ENCODE data around the gene GRAMD4. TPM values are rescaled to one million over a fixed set of nuclear protein-coding genes. Genes with fewer than 3 reads are reported as not detected.
A peak's percentile ranks its signal among the peaks of the same experiment; 100 is the strongest.
"Not testable (repeated sequence)": the region's sequence is repeated elsewhere in the genome, so short reads cannot be mapped to it uniquely, and the experiment has no call there.

The GRAMD4 gene
- total RNA-seq, 4 donors from 2014 or later: 146 to 981 (median 258) TPM

DNA sequence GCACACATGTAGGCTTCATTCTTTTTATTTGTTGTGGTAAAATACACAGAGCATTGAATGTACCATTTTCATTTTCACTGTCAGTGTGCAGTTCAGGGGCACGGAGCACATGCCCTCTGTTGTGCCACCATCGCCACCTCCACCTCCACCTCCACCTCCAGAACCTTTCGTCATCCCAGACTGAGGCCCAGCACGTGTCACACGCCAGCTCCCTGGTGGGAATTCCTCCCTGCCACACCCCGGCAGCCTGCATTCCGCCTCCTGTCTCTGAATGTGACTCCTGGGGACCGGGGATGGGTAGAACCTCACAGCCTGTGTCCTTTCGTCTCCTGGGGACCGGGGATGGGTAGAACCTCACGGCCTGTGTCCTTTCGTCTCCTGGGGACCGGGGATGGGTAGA lies 10.9 kb downstream of the GRAMD4 start:
- Histone ChIP-seq H3K27ac (no peak overlapping the region), H3K9me3 (no peaks in the 10 kb centered on the region), H3K36me3 (peaks cover 0 to 4% (median 0%) of the 10 kb centered on the region in 4 donors), H3K4me1 (peaks cover 0 to 21% (median 5%) of the 10 kb centered on the region in 4 donors), H3K4me3 (no peak overlapping the region), H3K27me3 (no peaks in the 10 kb centered on the region)
- no peak for TF ChIP-seq EP300 (IDR thresholded peaks at IDR 0.05; ENCODE audit: low read depth)
- TF ChIP-seq POLR2A (IDR thresholded peaks at IDR 0.05): no peak
- no peak for TF ChIP-seq POLR2AphosphoS5 (IDR thresholded peaks at IDR 0.05)
- TF ChIP-seq CTCF (IDR thresholded peaks at IDR 0.05): no peak
- in situ Hi-C loops (cut with MboI; ENCODE audit: low pct_ligation_motif_present in 1 of 4, low pct_unique_long_range_greater_than_20kb in 1 of 4, low sequenced_read_pairs in 3 of 4) (no loop called here), intact Hi-C loops (cut with DNase I; ENCODE audit: low total_unique reads) (no loop called here)
- WGBS, 2 donors (ENCODE audit: low coverage in 1 of 2): 94% methylated on average over 13 of the region's 13 CpGs; no CpG with 5 or more reads in 1 of the 2 donors
- DNase-seq: no peak

DNA sequence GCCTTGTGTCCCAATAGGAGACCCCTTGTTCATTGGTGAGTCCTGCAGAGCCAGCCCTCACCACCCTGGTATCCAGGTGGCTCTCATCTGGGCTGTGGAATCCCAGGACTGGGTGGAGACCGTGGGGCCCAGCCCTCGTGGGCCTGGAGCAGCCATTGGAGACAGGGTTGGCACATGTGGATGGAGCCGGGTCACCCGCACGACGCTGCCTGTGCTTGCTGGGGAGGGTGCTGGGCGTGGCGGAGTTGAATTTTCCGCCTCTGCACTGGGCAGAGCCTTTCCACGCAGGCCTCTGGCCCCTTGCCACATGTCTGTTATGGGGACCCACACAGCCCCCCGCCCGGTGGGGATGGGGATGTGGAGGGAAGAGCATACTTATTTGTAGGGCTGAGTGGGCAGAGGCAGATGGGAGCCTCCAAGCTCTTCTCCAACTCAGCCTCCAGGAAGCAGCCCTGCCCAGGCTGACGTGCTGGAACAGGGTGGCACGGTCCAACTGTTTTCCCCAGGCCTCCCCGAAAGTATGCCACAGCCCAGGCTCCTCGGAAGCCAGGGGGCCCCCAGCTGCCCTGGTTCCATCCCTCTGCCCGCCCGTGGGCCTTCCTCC lies 12.6 kb downstream of the GRAMD4 start:
- H3K9me3 ChIP-seq: no peaks in the 10 kb centered on the region
- H3K4me1 ChIP-seq: peaks cover 0 to 25% (median 5%) of the 10 kb centered on the region in 4 donors
- H3K36me3 ChIP-seq: no peaks in the 10 kb centered on the region
- in situ Hi-C loops (cut with MboI; ENCODE audit: low pct_ligation_motif_present in 1 of 4, low pct_unique_long_range_greater_than_20kb in 1 of 4, low sequenced_read_pairs in 3 of 4) (no loop called here), intact Hi-C loops (cut with DNase I; ENCODE audit: low total_unique reads) (no loop called here)
- no peaks in the 10 kb centered on the region for H3K27me3 ChIP-seq
- no peak for TF ChIP-seq POLR2A (IDR thresholded peaks at IDR 0.05)
- no peak for TF ChIP-seq CTCF (IDR thresholded peaks at IDR 0.05)
- no peak for TF ChIP-seq EP300 (IDR thresholded peaks at IDR 0.05; ENCODE audit: low read depth)
- TF ChIP-seq POLR2AphosphoS5 (IDR thresholded peaks at IDR 0.05): no peak
- 81% methylated on average over 18 of the region's 18 CpGs; no CpG with 5 or more reads in 1 of the 2 donors for WGBS, 2 donors (ENCODE audit: low coverage in 1 of 2)
- DNase-seq: no peak
- no peak overlapping the region for H3K27ac ChIP-seq
- no peak overlapping the region for H3K4me3 ChIP-seq

GRCh38 chr22:46633334-46633890 lies 13.2 kb downstream of the GRAMD4 start:
- H3K36me3 ChIP-seq: no peaks in the 10 kb centered on the region
- TF ChIP-seq POLR2A (IDR thresholded peaks at IDR 0.05) (no peak), CTCF (IDR thresholded peaks at IDR 0.05) (no peak)
- H3K4me3 ChIP-seq: no peak overlapping the region
- 91% methylated on average over 10 of the region's 10 CpGs; no CpG with 5 or more reads in 1 of the 2 donors for WGBS, 2 donors (ENCODE audit: low coverage in 1 of 2)
- H3K27ac ChIP-seq: peak overlapping the region; percentile 21 to 74 (median 59)
- in situ Hi-C loops (cut with MboI; ENCODE audit: low pct_ligation_motif_present in 1 of 4, low pct_unique_long_range_greater_than_20kb in 1 of 4, low sequenced_read_pairs in 3 of 4): no loop called here
- H3K27me3 ChIP-seq: no peaks in the 10 kb centered on the region
- peaks cover 0 to 28% (median 5%) of the 10 kb centered on the region in 4 donors for H3K4me1 ChIP-seq
- intact Hi-C loops (cut with DNase I; ENCODE audit: low total_unique reads): no loop called here
- no peaks in the 10 kb centered on the region for H3K9me3 ChIP-seq
- no peak for DNase-seq

GRCh38 chr22:46634011-46634699 lies 14.0 kb downstream of the GRAMD4 start:
- in situ Hi-C loops (cut with MboI; ENCODE audit: low pct_ligation_motif_present in 1 of 4, low pct_unique_long_range_greater_than_20kb in 1 of 4, low sequenced_read_pairs in 3 of 4) (no loop called here), intact Hi-C loops (cut with DNase I; ENCODE audit: low total_unique reads) (no loop called here)
- DNase-seq: no peak
- H3K27me3 ChIP-seq: no peaks in the 10 kb centered on the region
- no peaks in the 10 kb centered on the region for H3K36me3 ChIP-seq
- H3K4me1 ChIP-seq: peaks cover 0 to 28% (median 5%) of the 10 kb centered on the region in 4 donors
- no peak overlapping the region for H3K4me3 ChIP-seq
- 76% methylated on average over 11 of the region's 11 CpGs; no CpG with 5 or more reads in 1 of the 2 donors for WGBS, 2 donors (ENCODE audit: low coverage in 1 of 2)
- TF ChIP-seq POLR2A (IDR thresholded peaks at IDR 0.05) (no peak), POLR2AphosphoS5 (IDR thresholded peaks at IDR 0.05) (no peak), CTCF (IDR thresholded peaks at IDR 0.05) (no peak), EP300 (IDR thresholded peaks at IDR 0.05; ENCODE audit: low read depth) (no peak)
- no peaks in the 10 kb centered on the region for H3K9me3 ChIP-seq
- peak overlapping the region; percentile 21 to 74 (median 59) for H3K27ac ChIP-seq

DNA sequence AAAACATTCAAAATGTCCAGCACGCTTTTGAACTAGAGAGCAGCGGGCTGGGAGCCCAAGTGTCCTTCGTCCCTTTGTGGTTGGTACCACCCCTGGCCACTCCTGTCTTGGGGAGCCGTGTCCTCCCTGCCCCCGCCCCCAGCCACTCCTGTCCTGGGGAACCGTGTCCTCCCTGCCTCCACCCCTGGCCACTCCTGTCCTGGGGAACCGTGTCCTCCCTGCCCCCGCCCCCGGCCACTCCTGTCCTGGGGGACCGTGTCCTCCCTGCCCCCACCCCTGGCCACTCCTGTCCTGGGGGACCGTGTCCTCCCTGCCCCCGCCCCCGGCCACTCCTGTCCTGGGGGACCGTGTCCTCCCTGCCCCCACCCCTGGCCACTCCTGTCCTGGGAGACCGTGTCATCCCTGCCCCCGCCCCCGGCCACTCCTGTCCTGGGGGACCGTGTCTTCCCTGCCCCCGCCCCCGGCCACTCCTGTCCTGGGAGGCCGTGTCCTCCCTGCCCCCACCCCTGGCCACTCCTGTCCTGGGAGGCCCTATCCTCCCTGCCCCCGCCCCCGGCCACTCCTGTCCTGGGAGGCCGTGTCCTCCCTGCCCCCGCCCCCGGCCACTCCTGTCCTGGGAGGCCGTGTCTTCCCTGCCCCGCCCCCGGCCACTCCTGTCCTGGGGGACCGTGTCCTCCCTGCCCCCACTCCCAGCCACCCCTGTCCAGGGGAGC lies 14.9 kb downstream of the GRAMD4 start:
- H3K4me3 ChIP-seq; intact Hi-C loops (cut with DNase I; ENCODE audit: low total_unique reads); in situ Hi-C loops (cut with MboI; ENCODE audit: low pct_ligation_motif_present in 1 of 4, low pct_unique_long_range_greater_than_20kb in 1 of 4, low sequenced_read_pairs in 3 of 4); H3K9me3 ChIP-seq; H3K27me3 ChIP-seq; H3K36me3 ChIP-seq: not testable (repeated sequence)
- Histone ChIP-seq H3K4me1 (peaks cover 0 to 28% (median 5%) of the 10 kb centered on the region in 4 donors), H3K27ac (peak overlapping the region in 3 of 4 donors; percentile 58 to 74 (median 60))
- 52 to 70% methylated on average over 2 to 9 of the region's 30 CpGs for WGBS, 2 donors (ENCODE audit: low coverage in 1 of 2)
- peak; percentile 69 for DNase-seq

Data from transverse colon (tissue), 4 donors.